SK-MEL-5 (cell line): Measurements from ENCODE around the gene ZNF579. TPM values are rescaled to one million over a fixed set of nuclear protein-coding genes. Genes with fewer than 3 reads are reported as not detected.
A peak's percentile ranks its signal among the peaks of the same experiment; 100 is the strongest.
"Not testable (repeated sequence)": the region's sequence is repeated elsewhere in the genome, so short reads cannot be mapped to it uniquely, and the experiment has no call there.

Experiments
- DNase-seq: peaks from one replicate; pipeline ENCODE4 v3.0.0-alpha.2; 2016; ENCODE audit warnings: low read depth, low spot score
- in situ Hi-C: cut with HindIII; loops from 2 replicates; pipeline ENCODE4 v1.10.0; 2016; ENCODE audit warnings: low sequenced_read_pairs, high pct_unique_total_duplicates, low pct_unique_long_range_greater_than_20kb
- total RNA-seq: library from RNA; depleted of rRNA; stranded (reverse); fragments of >200 nt; shearing (Covaris generic); gene quantifications from 2 replicates; pipeline ENCODE4 v1.2.3, GENCODE V29; 2014; rRNA removed

Gene ZNF579
- total RNA-seq, 1 experiment from 2014 or later = 2.4 TPM

- no peak for DNase-seq
These were observed 42.9 kb downstream of the ZNF579 start for GRCh38 chr19:55537741-55538111.

GRCh38 chr19:55536951-55537740, 43.5 kb downstream of the ZNF579 start, which contains the start of gene SBK2:
Gene SBK2 (minus strand): TSS chr19:55537133. CDS start chr19:55536294, 839 bp downstream.
- peak; percentile 24 for DNase-seq
- in situ Hi-C loops = no loop called here

More at GRCh38 chr19:55537741-55538111, 42.9 kb downstream of the ZNF579 start:
- in situ Hi-C loops = no loop called here

- DNase-seq = no peak
- in situ Hi-C loops = no loop called here
These were observed 44.3 kb downstream of the ZNF579 start for GRCh38 chr19:55536366-55536765.

- in situ Hi-C loops = no loop called here
- DNase-seq = no peak
These were observed 44.7 kb downstream of the ZNF579 start for GRCh38 chr19:55535965-55536350.

- DNase-seq = no peak
- in situ Hi-C loops = no loop called here
These were observed 45.3 kb downstream of the ZNF579 start for GRCh38 chr19:55535173-55535964.

GRCh38 chr19:55534280-55534679, 46.4 kb downstream of the ZNF579 start:
- in situ Hi-C loops, DNase-seq: not testable (repeated sequence)

- no peak for DNase-seq
These were observed 49.7 kb downstream of the ZNF579 start for GRCh38 chr19:55530996-55531395.

GRCh38 chr19:55529636-55530234, 50.9 kb downstream of the ZNF579 start:
- in situ Hi-C loops = no loop called here
- DNase-seq = no peak

More at GRCh38 chr19:55530996-55531395, 49.7 kb downstream of the ZNF579 start:
- in situ Hi-C loops = no loop called here

- DNase-seq = no peak
- in situ Hi-C loops = no loop called here
These were observed 52.4 kb downstream of the ZNF579 start for GRCh38 chr19:55528030-55528803.

- in situ Hi-C loops = no loop called here
- DNase-seq = no peak
These were observed 53.2 kb downstream of the ZNF579 start for GRCh38 chr19:55527197-55528029.

Other genes with a start within 250 kb of the ZNF579 start
- gene KMT5C, start 241.0 kb downstream of the ZNF579 start, total RNA-seq = 5.2 and 7.5 TPM in 2 replicates
- 0.16 and 0.42 TPM in 2 replicates for gene COX6B2, start 226.1 kb downstream of the ZNF579 start, total RNA-seq
- not detected in 2 replicates for gene GARIN5B, start 217.6 kb downstream of the ZNF579 start, total RNA-seq
- gene IL11, start 210.4 kb downstream of the ZNF579 start, total RNA-seq = not detected in 2 replicates
- gene TMEM190, start 204.0 kb downstream of the ZNF579 start, total RNA-seq = not detected in 2 replicates
- 0.51 TPM in 1 of 2 replicates, not detected in the other for gene TMEM238, start 196.6 kb downstream of the ZNF579 start, total RNA-seq
- gene RPL28, start 194.9 kb downstream of the ZNF579 start, total RNA-seq = 394 and 461 TPM in 2 replicates
- 269 and 276 TPM in 2 replicates for gene UBE2S, start 173.1 kb downstream of the ZNF579 start, total RNA-seq
- gene SHISA7, start 137.5 kb downstream of the ZNF579 start, total RNA-seq = not detected in 2 replicates
- 79.2 and 90.6 TPM in 2 replicates for gene ISOC2, start 119.2 kb downstream of the ZNF579 start, total RNA-seq
- not detected in 2 replicates for gene C19orf85, start 116.1 kb downstream of the ZNF579 start, total RNA-seq
- 0.71 and 3.1 TPM in 2 replicates for gene ZNF628, start 104.2 kb downstream of the ZNF579 start, total RNA-seq
- 11.8 TPM in 2 replicates for gene NAT14, start 95.7 kb downstream of the ZNF579 start, total RNA-seq
- gene SSC5D, start 92.4 kb downstream of the ZNF579 start, total RNA-seq = 0.05 TPM in 1 of 2 replicates, not detected in the other
- not detected in 2 replicates for gene SBK2, start 43.7 kb downstream of the ZNF579 start, total RNA-seq
- not detected in 2 replicates for gene SBK3, start 35.3 kb downstream of the ZNF579 start, total RNA-seq
- gene FIZ1, start 18.7 kb upstream of the ZNF579 start, total RNA-seq = 1.9 and 5.3 TPM in 2 replicates
- 4.7 and 5.5 TPM in 2 replicates for gene ZNF524, start 19.4 kb upstream of the ZNF579 start, total RNA-seq
- gene ZNF865, start 24.8 kb upstream of the ZNF579 start, total RNA-seq = 0.69 and 0.85 TPM in 2 replicates
- 1.7 and 1.8 TPM in 2 replicates for gene ZNF784, start 43.7 kb upstream of the ZNF579 start, total RNA-seq
- 2.8 and 4.0 TPM in 2 replicates for gene ZNF580, start 60.2 kb upstream of the ZNF579 start, total RNA-seq
- gene ZNF581, start 62.8 kb upstream of the ZNF579 start, total RNA-seq = 10.6 and 15.3 TPM in 2 replicates
- gene CCDC106, start 67.4 kb upstream of the ZNF579 start, total RNA-seq = 8.3 and 10.1 TPM in 2 replicates
- 131 and 139 TPM in 2 replicates for gene U2AF2, start 74.2 kb upstream of the ZNF579 start, total RNA-seq
- gene EPN1, start 94.4 kb upstream of the ZNF579 start, total RNA-seq = 25.3 and 29.0 TPM in 2 replicates
- not detected in 2 replicates for gene NLRP9, start 157.6 kb upstream of the ZNF579 start, total RNA-seq
- not detected in 2 replicates for gene RFPL4A, start 178.2 kb upstream of the ZNF579 start, total RNA-seq
- gene RFPL4AL1, start 188.3 kb upstream of the ZNF579 start, total RNA-seq = not detected in 2 replicates